ENCODE results near the gene TANGO6.

Gene TANGO6

DNA sequence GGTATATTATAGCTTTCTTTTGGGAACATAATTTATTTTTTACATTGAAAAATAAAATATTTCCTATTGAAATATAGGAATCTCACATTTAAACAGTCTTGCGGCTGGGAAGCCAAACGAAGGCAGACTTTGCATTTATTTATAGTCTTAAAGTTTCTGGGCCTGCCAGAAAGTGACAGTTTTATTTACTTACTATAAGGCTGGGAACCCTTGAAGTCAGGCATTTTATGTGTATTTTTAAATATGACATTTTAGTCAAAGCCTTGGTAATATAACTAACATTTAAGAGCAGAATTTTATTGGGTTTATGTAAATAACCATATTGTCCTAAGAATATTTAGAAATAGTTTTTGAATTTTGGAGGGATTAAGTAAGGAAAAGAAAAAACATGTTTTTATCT is 97.5 kb downstream of the TANGO6 start:
- no peaks in the 10 kb centered on the region for H3F3A ChIP-seq (ENCODE audit: control insufficient read depth, insufficient read depth)
- TF ChIP-seq EZH2phosphoT487 (IDR thresholded peaks at IDR 0.05; ENCODE audit: borderline replicate concordance, low read length) = no peak
- TF ChIP-seq, protein P1, sequence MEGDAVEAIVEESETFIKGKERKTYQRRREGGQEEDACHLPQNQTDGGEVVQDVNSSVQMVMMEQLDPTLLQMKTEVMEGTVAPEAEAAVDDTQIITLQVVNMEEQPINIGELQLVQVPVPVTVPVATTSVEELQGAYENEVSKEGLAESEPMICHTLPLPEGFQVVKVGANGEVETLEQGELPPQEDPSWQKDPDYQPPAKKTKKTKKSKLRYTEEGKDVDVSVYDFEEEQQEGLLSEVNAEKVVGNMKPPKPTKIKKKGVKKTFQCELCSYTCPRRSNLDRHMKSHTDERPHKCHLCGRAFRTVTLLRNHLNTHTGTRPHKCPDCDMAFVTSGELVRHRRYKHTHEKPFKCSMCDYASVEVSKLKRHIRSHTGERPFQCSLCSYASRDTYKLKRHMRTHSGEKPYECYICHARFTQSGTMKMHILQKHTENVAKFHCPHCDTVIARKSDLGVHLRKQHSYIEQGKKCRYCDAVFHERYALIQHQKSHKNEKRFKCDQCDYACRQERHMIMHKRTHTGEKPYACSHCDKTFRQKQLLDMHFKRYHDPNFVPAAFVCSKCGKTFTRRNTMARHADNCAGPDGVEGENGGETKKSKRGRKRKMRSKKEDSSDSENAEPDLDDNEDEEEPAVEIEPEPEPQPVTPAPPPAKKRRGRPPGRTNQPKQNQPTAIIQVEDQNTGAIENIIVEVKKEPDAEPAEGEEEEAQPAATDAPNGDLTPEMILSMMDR (IDR thresholded peaks at IDR 0.05; ENCODE audit: low read depth, low read length, poor library complexity, severe bottlenecking) = no peak

DNA sequence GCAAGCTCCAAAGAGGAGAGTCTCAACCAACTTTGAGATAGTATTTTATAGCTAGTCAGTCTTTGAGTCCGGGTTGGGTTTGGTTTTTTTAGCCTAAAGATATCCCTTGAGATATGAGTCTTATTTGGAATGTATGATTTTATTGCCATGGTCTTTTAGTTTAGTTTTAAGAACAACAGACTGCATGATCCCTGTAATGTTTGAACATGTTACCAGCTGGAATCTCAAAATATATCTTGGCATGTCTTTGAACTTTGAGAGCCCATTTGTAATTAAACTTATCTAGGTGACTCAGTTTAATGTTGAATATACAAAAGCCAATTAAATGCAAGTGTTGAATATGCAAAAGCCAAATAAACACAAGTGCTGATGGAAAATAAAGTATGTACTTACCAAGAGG is 100.6 kb downstream of the TANGO6 start:
- no peak overlapping the region for H3K4me3 ChIP-seq (ENCODE audit: low read length)

More for the DNA sequence above, 97.5 kb downstream of the TANGO6 start:
- Histone ChIP-seq H3K4me3 (ENCODE audit: low read length) (no peak overlapping the region), H4K20me1 (ENCODE audit: control insufficient read depth, insufficient read depth, low read depth, low read length) (no peaks in the 10 kb centered on the region), H3K4me1 (ENCODE audit: control insufficient read depth, low read length) (no peaks in the 10 kb centered on the region), H3K9me3 (ENCODE audit: control insufficient read depth, insufficient read depth, low read length) (no peaks in the 10 kb centered on the region), H3K36me3 (ENCODE audit: control insufficient read depth, low read length) (peaks cover 6% of the 10 kb centered on the region; the same call in 1 of the 2 replicates), H3K27me3 (ENCODE audit: control insufficient read depth, low read length) (no peaks in the 10 kb centered on the region), H3K4me2 (ENCODE audit: low read length) (no peak overlapping the region), H3K79me2 (ENCODE audit: control insufficient read depth, low read length) (no peaks in the 10 kb centered on the region), H3K27ac (ENCODE audit: low read depth, low read length) (no peak overlapping the region), H3K9me2 (replicated peaks; ENCODE audit: control insufficient read depth, low read length) (no peaks in the 10 kb centered on the region)

DNA sequence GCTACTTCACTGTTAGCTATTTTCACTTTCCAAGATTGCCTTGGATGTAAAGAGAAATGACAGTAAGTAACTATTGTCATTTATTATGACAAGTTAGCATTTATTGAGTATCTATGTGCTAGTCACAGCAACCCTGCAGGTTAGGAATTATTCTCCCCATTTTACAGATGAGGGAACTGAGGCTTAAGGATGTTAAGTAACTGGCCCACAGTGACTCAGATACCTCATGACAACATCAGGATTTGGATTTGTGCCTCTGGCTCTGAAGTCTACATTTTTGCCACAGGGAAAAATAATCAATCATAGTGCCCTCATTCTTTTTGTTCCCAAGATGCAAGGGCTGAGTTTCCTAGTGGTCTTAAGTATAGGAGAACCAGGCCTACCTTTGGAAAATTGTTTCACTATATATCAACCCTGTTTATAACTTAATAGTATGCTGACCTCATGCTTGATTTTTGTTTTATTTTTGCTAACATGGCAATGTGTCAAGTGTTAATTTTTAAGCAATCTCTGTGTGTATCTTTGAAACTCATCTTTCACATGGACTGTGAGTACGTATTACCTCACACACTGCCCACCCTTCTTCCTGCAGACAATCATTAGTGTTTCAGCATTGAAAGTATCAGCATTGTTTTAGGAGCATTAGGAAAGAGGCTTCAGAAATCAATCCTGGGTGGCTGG is 105.0 kb downstream of the TANGO6 start:
- Histone ChIP-seq H3K4me2 (ENCODE audit: low read length) (no peak overlapping the region), H3K36me3 (ENCODE audit: control insufficient read depth, low read length) (peaks cover 3% of the 10 kb centered on the region; the same call in 1 of the 2 replicates), H3K27me3 (ENCODE audit: control insufficient read depth, low read length) (no peaks in the 10 kb centered on the region), H3K4me1 (ENCODE audit: control insufficient read depth, low read length) (no peaks in the 10 kb centered on the region), H3K9me2 (replicated peaks; ENCODE audit: control insufficient read depth, low read length) (no peaks in the 10 kb centered on the region), H3F3A (ENCODE audit: control insufficient read depth, insufficient read depth) (no peaks in the 10 kb centered on the region), H3K4me3 (ENCODE audit: low read length) (no peak overlapping the region), H3K27ac (ENCODE audit: low read depth, low read length) (no peak overlapping the region), H4K20me1 (ENCODE audit: control insufficient read depth, insufficient read depth, low read depth, low read length) (no peaks in the 10 kb centered on the region), H3K79me2 (ENCODE audit: control insufficient read depth, low read length) (no peaks in the 10 kb centered on the region), H3K9me3 (ENCODE audit: control insufficient read depth, insufficient read depth, low read length) (no peaks in the 10 kb centered on the region)
- TF ChIP-seq, protein P1 (IDR thresholded peaks at IDR 0.05; ENCODE audit: low read depth, low read length, poor library complexity, severe bottlenecking) = no peak
- TF ChIP-seq EZH2phosphoT487 (IDR thresholded peaks at IDR 0.05; ENCODE audit: borderline replicate concordance, low read length) = no peak

More for the DNA sequence above, 100.6 kb downstream of the TANGO6 start:
- no peaks in the 10 kb centered on the region for H3K27me3 ChIP-seq (ENCODE audit: control insufficient read depth, low read length)
- H3F3A ChIP-seq (ENCODE audit: control insufficient read depth, insufficient read depth) = no peaks in the 10 kb centered on the region
- H3K4me1 ChIP-seq (ENCODE audit: control insufficient read depth, low read length) = no peaks in the 10 kb centered on the region
- TF ChIP-seq, protein P1 (IDR thresholded peaks at IDR 0.05; ENCODE audit: low read depth, low read length, poor library complexity, severe bottlenecking) = no peak
- no peak for TF ChIP-seq EZH2phosphoT487 (IDR thresholded peaks at IDR 0.05; ENCODE audit: borderline replicate concordance, low read length)
- H4K20me1 ChIP-seq (ENCODE audit: control insufficient read depth, insufficient read depth, low read depth, low read length) = no peaks in the 10 kb centered on the region
- H3K4me2 ChIP-seq (ENCODE audit: low read length) = no peak overlapping the region
- H3K36me3 ChIP-seq (ENCODE audit: control insufficient read depth, low read length) = peaks cover 3% of the 10 kb centered on the region; the same call in 1 of the 2 replicates
- H3K9me3 ChIP-seq (ENCODE audit: control insufficient read depth, insufficient read depth, low read length) = no peaks in the 10 kb centered on the region
- H3K27ac ChIP-seq (ENCODE audit: low read depth, low read length) = no peak overlapping the region
- no peaks in the 10 kb centered on the region for H3K9me2 ChIP-seq (replicated peaks; ENCODE audit: control insufficient read depth, low read length)
- no peaks in the 10 kb centered on the region for H3K79me2 ChIP-seq (ENCODE audit: control insufficient read depth, low read length)

Data from DOHH2 (cell line).